Vagina (tissue), 2 donors: ENCODE data around the gene KRTAP9-3.

Source experiments
- CTCF ChIP-seq, 3 experiments: fragments of 450-650 bp in 2 of 3; fragments of 200-600 bp in 1 of 3; sonication (generic) in 1 of 3; IDR thresholded peaks; one replicate each; pipeline ENCODE4 v1.5.1; 2017 to 2019; ENCODE audit warnings: antibody characterized with exemption in 3 of 3, mild to moderate bottlenecking in 2 of 3, moderate library complexity in 2 of 3
- POLR2A ChIP-seq, 2 donors: fragments of 450-650 bp; IDR thresholded peaks; one replicate each; pipeline ENCODE4 v1.6.1; 2017; ENCODE audit warnings: antibody characterized with exemption in 2 of 2, mild to moderate bottlenecking in 2 of 2, moderate library complexity in 2 of 2
- POLR2AphosphoS5 ChIP-seq, 2 donors: sonication (generic); formaldehyde crosslinking; IDR thresholded peaks; one replicate each; pipeline ENCODE4 v1.9.0; 2017; ENCODE audit warnings: antibody characterized with exemption in 2 of 2, mild to moderate bottlenecking in 2 of 2, low read depth in 1 of 2; ENCODE audit not compliant: insufficient read depth in 1 of 2

GRCh38 chr17:41199421-41200078 is 32.7 kb upstream of the KRTAP9-3 start:
- TF ChIP-seq CTCF (IDR thresholded peaks at IDR 0.05) = no peak
- TF ChIP-seq POLR2A (IDR thresholded peaks at IDR 0.05) = no peak
- no peak for TF ChIP-seq POLR2AphosphoS5 (IDR thresholded peaks at IDR 0.05; ENCODE audit: insufficient read depth in 1 of 2, low read depth in 1 of 2)
